HL-60 (cell line): ENCODE measurements around the gene RBFOX1.

Source experiments
- DNase-seq, 2 experiments: peaks; one replicate each; pipeline ENCODE4 v3.0.0-alpha.2; 2010 to 2020; ENCODE audit warnings: low read depth in 1 of 2, low spot score in 1 of 2
- H3K27ac ChIP-seq: fragments of 250-450 bp; sonication (Bioruptor Pico); replicated peaks from 2 replicates; pipeline ENCODE4 v1.5.1; 2020; ENCODE audit warnings: mild to moderate bottlenecking, moderate library complexity
- H3K27me3 ChIP-seq: fragments of 250-450 bp; sonication (Bioruptor Pico); 2 replicates; pipeline ENCODE4 v1.5.1; 2021; ENCODE audit warnings: mild to moderate bottlenecking, moderate library complexity; ENCODE audit not compliant: insufficient read depth, poor library complexity, severe bottlenecking
- H3K4me3 ChIP-seq: replicated peaks from 2 replicates; pipeline ENCODE4 v1.5.1; 2011; ENCODE audit warnings: mild to moderate bottlenecking, control low read depth, low read length; ENCODE audit not compliant: insufficient read depth
- GABPA ChIP-seq: IDR thresholded peaks from 2 replicates; pipeline ENCODE4 v1.6.1; 2012; ENCODE audit warnings: low read depth
- POLR2AphosphoS5 ChIP-seq: IDR thresholded peaks from 2 replicates; pipeline ENCODE4 v1.6.1; 2012; ENCODE audit warnings: low read depth
- SPI1 ChIP-seq: IDR thresholded peaks from 2 replicates; pipeline ENCODE4 v1.6.1; 2012; ENCODE audit warnings: low read depth, mild to moderate bottlenecking, borderline replicate concordance
- TF ChIP-seq, protein P1 (sequence below): IDR thresholded peaks from one replicate; pipeline ENCODE4 v1.5.1; 2011; ENCODE audit warnings: low read length, control low read depth, inconsistent platforms; ENCODE audit not compliant: insufficient read depth
- TF ChIP-seq, protein P2 (sequence below): IDR thresholded peaks from 2 replicates; pipeline ENCODE4 v1.6.1; 2012; ENCODE audit warnings: low read depth; ENCODE audit not compliant: insufficient replicate concordance

Gene RBFOX1

DNA sequence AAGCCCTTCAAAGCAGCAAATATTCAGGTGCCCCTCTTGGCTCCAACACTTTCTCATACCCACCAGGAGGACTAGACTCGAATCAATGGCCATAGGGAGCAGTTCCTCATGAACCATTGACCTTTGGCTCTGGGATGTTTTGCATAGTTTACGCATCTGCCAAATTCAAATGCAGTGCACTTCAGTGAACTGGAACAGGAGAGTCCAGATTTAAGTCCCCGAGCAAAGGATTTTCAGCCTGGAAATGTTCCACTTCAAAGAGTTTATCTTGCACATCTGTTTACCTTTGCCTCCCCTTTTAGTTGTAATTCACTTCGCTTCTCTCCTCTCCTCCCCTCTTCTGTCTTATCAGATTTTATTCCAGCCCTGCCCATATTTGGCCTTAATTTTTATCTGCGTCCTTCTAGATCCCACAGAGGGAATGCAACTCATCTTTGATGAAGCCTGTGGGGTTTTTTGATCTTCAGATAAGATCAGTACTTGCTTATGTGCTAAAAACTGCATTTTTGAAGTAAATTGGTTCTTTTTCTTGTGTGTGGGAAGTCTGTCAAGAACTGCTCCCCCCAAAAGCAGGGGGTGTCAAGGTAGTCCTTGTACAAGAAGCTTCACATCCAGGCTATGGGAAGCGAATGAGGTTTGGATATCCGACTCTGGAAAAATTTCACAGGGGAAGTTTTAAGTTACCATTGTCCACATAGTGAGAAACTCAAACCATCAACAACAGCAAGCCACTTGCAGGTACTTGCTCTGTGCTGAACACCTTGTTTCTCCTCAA is 281.6 kb downstream of the RBFOX1 start:
- DNase-seq: no peak

DNA sequence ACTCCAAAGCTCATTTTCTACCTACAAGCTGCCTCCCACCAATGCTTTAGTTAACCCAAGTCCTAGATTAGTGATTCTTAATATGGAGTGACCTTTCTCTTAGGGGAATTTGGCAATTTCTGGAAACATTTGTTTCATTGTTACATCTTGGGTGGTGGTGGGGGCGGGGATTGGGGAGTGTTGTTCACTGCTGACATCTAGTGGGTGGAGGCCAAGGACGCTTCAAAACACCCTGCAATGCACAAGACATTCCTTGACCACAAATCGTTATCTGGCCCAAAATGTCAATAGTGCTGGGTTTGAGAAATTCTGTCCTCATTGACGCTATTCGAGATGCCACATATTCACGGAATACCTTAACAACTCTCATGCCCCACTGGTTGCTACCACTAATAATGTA is 282.9 kb downstream of the RBFOX1 start:
- TF ChIP-seq POLR2AphosphoS5 (no peak), GABPA (no peak), SPI1 (no peak)
- TF ChIP-seq, protein P1, sequence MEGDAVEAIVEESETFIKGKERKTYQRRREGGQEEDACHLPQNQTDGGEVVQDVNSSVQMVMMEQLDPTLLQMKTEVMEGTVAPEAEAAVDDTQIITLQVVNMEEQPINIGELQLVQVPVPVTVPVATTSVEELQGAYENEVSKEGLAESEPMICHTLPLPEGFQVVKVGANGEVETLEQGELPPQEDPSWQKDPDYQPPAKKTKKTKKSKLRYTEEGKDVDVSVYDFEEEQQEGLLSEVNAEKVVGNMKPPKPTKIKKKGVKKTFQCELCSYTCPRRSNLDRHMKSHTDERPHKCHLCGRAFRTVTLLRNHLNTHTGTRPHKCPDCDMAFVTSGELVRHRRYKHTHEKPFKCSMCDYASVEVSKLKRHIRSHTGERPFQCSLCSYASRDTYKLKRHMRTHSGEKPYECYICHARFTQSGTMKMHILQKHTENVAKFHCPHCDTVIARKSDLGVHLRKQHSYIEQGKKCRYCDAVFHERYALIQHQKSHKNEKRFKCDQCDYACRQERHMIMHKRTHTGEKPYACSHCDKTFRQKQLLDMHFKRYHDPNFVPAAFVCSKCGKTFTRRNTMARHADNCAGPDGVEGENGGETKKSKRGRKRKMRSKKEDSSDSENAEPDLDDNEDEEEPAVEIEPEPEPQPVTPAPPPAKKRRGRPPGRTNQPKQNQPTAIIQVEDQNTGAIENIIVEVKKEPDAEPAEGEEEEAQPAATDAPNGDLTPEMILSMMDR: no peak
- TF ChIP-seq, protein P2, sequence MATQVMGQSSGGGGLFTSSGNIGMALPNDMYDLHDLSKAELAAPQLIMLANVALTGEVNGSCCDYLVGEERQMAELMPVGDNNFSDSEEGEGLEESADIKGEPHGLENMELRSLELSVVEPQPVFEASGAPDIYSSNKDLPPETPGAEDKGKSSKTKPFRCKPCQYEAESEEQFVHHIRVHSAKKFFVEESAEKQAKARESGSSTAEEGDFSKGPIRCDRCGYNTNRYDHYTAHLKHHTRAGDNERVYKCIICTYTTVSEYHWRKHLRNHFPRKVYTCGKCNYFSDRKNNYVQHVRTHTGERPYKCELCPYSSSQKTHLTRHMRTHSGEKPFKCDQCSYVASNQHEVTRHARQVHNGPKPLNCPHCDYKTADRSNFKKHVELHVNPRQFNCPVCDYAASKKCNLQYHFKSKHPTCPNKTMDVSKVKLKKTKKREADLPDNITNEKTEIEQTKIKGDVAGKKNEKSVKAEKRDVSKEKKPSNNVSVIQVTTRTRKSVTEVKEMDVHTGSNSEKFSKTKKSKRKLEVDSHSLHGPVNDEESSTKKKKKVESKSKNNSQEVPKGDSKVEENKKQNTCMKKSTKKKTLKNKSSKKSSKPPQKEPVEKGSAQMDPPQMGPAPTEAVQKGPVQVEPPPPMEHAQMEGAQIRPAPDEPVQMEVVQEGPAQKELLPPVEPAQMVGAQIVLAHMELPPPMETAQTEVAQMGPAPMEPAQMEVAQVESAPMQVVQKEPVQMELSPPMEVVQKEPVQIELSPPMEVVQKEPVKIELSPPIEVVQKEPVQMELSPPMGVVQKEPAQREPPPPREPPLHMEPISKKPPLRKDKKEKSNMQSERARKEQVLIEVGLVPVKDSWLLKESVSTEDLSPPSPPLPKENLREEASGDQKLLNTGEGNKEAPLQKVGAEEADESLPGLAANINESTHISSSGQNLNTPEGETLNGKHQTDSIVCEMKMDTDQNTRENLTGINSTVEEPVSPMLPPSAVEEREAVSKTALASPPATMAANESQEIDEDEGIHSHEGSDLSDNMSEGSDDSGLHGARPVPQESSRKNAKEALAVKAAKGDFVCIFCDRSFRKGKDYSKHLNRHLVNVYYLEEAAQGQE: no peak
- Histone ChIP-seq H3K27me3 (no peaks in the 10 kb centered on the region), H3K4me3 (no peak overlapping the region), H3K27ac (no peak overlapping the region)
- no peak for DNase-seq

More for the DNA sequence above, 281.6 kb downstream of the RBFOX1 start:
- Histone ChIP-seq H3K4me3 (no peak overlapping the region), H3K27me3 (no peaks in the 10 kb centered on the region), H3K27ac (no peak overlapping the region)
- no peak for TF ChIP-seq GABPA
- TF ChIP-seq, protein P2: no peak
- TF ChIP-seq, protein P1: no peak
- TF ChIP-seq SPI1: no peak

DNA sequence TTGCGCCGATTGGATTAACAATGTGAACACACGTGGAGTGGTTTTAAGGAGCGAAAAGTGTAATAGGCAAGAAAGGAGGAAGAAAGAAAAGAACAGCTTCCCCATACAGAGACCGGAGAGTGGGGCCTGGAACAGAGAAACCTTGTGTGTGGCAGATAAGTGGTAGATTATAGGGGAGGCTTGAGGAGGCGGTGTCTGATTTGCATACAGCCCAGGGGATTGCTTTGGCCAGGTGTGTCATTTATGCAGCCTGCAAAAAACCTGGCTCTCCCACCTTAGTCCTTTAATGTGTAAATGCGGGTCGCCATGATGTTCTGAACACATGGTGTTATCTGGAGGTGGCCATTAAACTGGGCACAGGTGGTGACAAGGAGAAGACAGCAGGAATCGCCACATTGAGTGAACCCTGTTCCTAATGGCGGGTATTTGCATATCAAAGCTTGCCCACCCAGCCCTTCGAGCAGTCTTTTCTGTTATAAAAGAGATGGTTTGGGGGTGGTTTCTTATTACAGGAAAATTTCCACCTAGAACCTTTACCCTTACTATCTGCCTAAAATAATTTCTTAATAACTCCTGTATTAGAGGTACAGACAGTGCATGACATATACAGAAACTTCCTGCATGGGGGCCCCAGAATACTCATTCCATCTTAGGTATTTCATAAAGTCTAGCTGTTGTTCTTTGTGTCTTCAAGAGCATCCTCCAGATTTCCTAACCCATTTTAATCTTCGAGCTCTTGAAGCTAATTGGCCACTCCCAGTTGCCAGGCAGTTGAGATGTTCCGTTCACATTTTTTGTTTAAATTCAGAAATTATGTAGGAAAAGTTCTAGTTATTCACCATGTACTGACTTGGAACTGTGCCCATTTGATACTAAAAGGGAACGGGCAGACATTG is 292.5 kb downstream of the RBFOX1 start:
- no peaks in the 10 kb centered on the region for H3K27me3 ChIP-seq
- H3K27ac ChIP-seq: no peak overlapping the region
- DNase-seq: no peak
- TF ChIP-seq GABPA (no peak), SPI1 (no peak), POLR2AphosphoS5 (no peak)
- TF ChIP-seq, protein P2: no peak
- TF ChIP-seq, protein P1: no peak
- no peak overlapping the region for H3K4me3 ChIP-seq
